Motor neuron (in vitro differentiated cells): ENCODE measurements around the gene TTN. TPM values are rescaled to one million over a fixed set of nuclear protein-coding genes. Genes with fewer than 3 reads are reported as not detected.

Experiments used
- ATAC-seq, 8 experiments: fragments of 200-7000 bp; cut with Tn5 transposase; replicated peaks in 6 of 8; 2 replicates each; pipeline ENCODE4 v1.8.0; 2021; ENCODE audit warnings: mild to moderate bottlenecking in 8 of 8, moderate library complexity in 8 of 8
- H3K27ac ChIP-seq, 2 donors: fragments of 250-450 bp; sonication (Bioruptor Pico); 2 replicates each; pipeline ENCODE4 v1.9.0; 2021; ENCODE audit warnings: antibody characterized with exemption in 2 of 2, mild to moderate bottlenecking in 2 of 2, moderate library complexity in 1 of 2
- H3K4me1 ChIP-seq, 2 donors: fragments of 250-450 bp; sonication (Bioruptor Pico); replicated peaks in 1 of 2; 2 replicates each; pipeline ENCODE4 v1.6.1; 2021; ENCODE audit warnings: antibody characterized with exemption in 2 of 2, mild to moderate bottlenecking in 2 of 2, moderate library complexity in 1 of 2
- H3K4me3 ChIP-seq, 5 donors: fragments of 250-450 bp; sonication (Bioruptor Pico); 2 replicates each; pipeline ENCODE4 v1.9.0; 2021; ENCODE audit warnings: antibody characterized with exemption in 5 of 5, mild to moderate bottlenecking in 5 of 5, moderate library complexity in 4 of 5
- WGBS, 10 experiments: fragments of 450-650 bp; shearing (Covaris generic); methylation state at CpG; one replicate each; pipeline ENCODE4 v1.0.0; 2022; 5-methylcytosine and 5-hydroxymethylcytosine counted together
- in situ Hi-C, 9 experiments: fragments of 400-800 bp; cut with MboI; loops; one replicate each; pipeline ENCODE4 v1.15.0; 2021; ENCODE audit warnings: low sequenced_read_pairs in 9 of 9, low pct_unique_long_range_greater_than_20kb in 2 of 9; ENCODE audit not compliant: unreplicated experiment in 9 of 9
- total RNA-seq, 8 experiments: library from RNA; unstranded; fragments of 300-600 nt; gene quantifications; 2 replicates each; pipeline versions ENCODE4 v1.2.3 to v1.2.4, GENCODE V29; 2022

The TTN gene
- total RNA-seq, 8 experiments from 2014 or later = 0.27 to 2.1 (median 0.90) TPM

- H3K4me1 ChIP-seq = no peaks in the 10 kb centered on the region
- H3K4me3 ChIP-seq = no peak overlapping the region
- H3K27ac ChIP-seq = no peak overlapping the region
- no peak for ATAC-seq
- WGBS, 10 experiments = 17 to 95% (median 78%) methylated on average over 1 to 2 of the region's 2 CpGs; no CpG with 5 or more reads in 3 of the 10 experiments
- in situ Hi-C loops = no loop called here
These were observed 217.9 kb downstream of the TTN start for GRCh38 chr2:178589335-178589734.

GRCh38 chr2:178584666-178585065 lies 222.6 kb downstream of the TTN start:
- in situ Hi-C loops = no loop called here

GRCh38 chr2:178579006-178579405 lies 228.2 kb downstream of the TTN start:
- Histone ChIP-seq H3K27ac (no peak overlapping the region), H3K4me1 (no peaks in the 10 kb centered on the region), H3K4me3 (no peak overlapping the region)
- in situ Hi-C loops = no loop called here
- no peak for ATAC-seq
- 33 to 100% (median 85%) methylated on average over 1 to 3 of the region's 3 CpGs; no CpG with 5 or more reads in 2 of the 10 experiments for WGBS, 10 experiments

More at GRCh38 chr2:178584666-178585065, 222.6 kb downstream of the TTN start:
- ATAC-seq = no peak
- 63 to 100% (median 92%) methylated on average over 1 to 6 of the region's 10 CpGs; no CpG with 5 or more reads in 2 of the 10 experiments for WGBS, 10 experiments
- Histone ChIP-seq H3K4me3 (no peak overlapping the region), H3K4me1 (no peaks in the 10 kb centered on the region), H3K27ac (no peak overlapping the region)

GRCh38 chr2:178574789-178575188 lies 232.4 kb downstream of the TTN start:
- Histone ChIP-seq H3K4me3 (no peak overlapping the region), H3K27ac (no peak overlapping the region), H3K4me1 (no peaks in the 10 kb centered on the region)
- WGBS, 10 experiments = 33 to 100% (median 88%) methylated on average over 1 to 7 of the region's 7 CpGs; no CpG with 5 or more reads in 2 of the 10 experiments
- ATAC-seq = no peak
- in situ Hi-C loops = no loop called here

GRCh38 chr2:178568227-178568626 lies 239.0 kb downstream of the TTN start:
- Histone ChIP-seq H3K4me3 (no peak overlapping the region), H3K4me1 (no peaks in the 10 kb centered on the region), H3K27ac (no peak overlapping the region)
- no peak for ATAC-seq
- in situ Hi-C loops = no loop called here
- 75 to 100% (median 86%) methylated on average over 1 to 4 of the region's 4 CpGs; no CpG with 5 or more reads in 1 of the 10 experiments for WGBS, 10 experiments

GRCh38 chr2:178553047-178553446 lies 254.2 kb downstream of the TTN start:
- 0 to 86% (median 40%) methylated on average over 1 to 2 of the region's 2 CpGs; no CpG with 5 or more reads in 3 of the 10 experiments for WGBS, 10 experiments
- Histone ChIP-seq H3K4me1 (no peaks in the 10 kb centered on the region), H3K27ac (no peak overlapping the region), H3K4me3 (no peak overlapping the region)
- in situ Hi-C loops = no loop called here
- peak in 2 of 8 experiments; percentile 79 to 84 for ATAC-seq

- ATAC-seq = no peak
- in situ Hi-C loops = no loop called here
- 39 to 88% (median 79%) methylated on average over 1 to 2 of the region's 2 CpGs for WGBS, 10 experiments
- no peaks in the 10 kb centered on the region for H3K4me1 ChIP-seq
- H3K4me3 ChIP-seq = no peak overlapping the region
- H3K27ac ChIP-seq = no peak overlapping the region
These were observed 256.9 kb downstream of the TTN start for GRCh38 chr2:178550352-178550751.

- Histone ChIP-seq H3K4me3 (no peak overlapping the region), H3K27ac (no peak overlapping the region), H3K4me1 (no peaks in the 10 kb centered on the region)
- 68 to 100% (median 89%) methylated on average over 1 to 5 of the region's 5 CpGs for WGBS, 10 experiments
- ATAC-seq = no peak
- in situ Hi-C loops = no loop called here
These were observed 264.7 kb downstream of the TTN start for GRCh38 chr2:178542569-178542968.

- Histone ChIP-seq H3K27ac (no peak overlapping the region), H3K4me1 (no peaks in the 10 kb centered on the region), H3K4me3 (no peak overlapping the region)
- 86 to 97% (median 94%) methylated on average over 3 to 10 of the region's 12 CpGs; no CpG with 5 or more reads in 2 of the 10 experiments for WGBS, 10 experiments
- in situ Hi-C loops = no loop called here
- ATAC-seq = no peak
These were observed 265.1 kb downstream of the TTN start for GRCh38 chr2:178542161-178542560.

GRCh38 chr2:178536037-178536436 lies 271.2 kb downstream of the TTN start:
- no peak overlapping the region for H3K4me3 ChIP-seq
- in situ Hi-C loops = no loop called here
- no peaks in the 10 kb centered on the region for H3K4me1 ChIP-seq
- H3K27ac ChIP-seq = no peak overlapping the region
- WGBS, 10 experiments = 65 to 98% (median 87%) methylated on average over 2 to 4 of the region's 4 CpGs; no CpG with 5 or more reads in 1 of the 10 experiments
- ATAC-seq = no peak

GRCh38 chr2:178531168-178531567 lies 276.1 kb downstream of the TTN start:
- H3K4me1 ChIP-seq = no peaks in the 10 kb centered on the region
- no peak for ATAC-seq
- in situ Hi-C loops = no loop called here
- WGBS, 10 experiments = 86 to 100% (median 93%) methylated on average over 4 to 12 of the region's 12 CpGs; no CpG with 5 or more reads in 1 of the 10 experiments
- H3K4me3 ChIP-seq = no peak overlapping the region
- H3K27ac ChIP-seq = no peak overlapping the region

- no peak for ATAC-seq
- Histone ChIP-seq H3K4me1 (no peaks in the 10 kb centered on the region), H3K4me3 (no peak overlapping the region), H3K27ac (no peak overlapping the region)
- WGBS, 10 experiments = 61 to 100% (median 93%) methylated on average over 2 to 8 of the region's 8 CpGs; no CpG with 5 or more reads in 3 of the 10 experiments
- in situ Hi-C loops = no loop called here
These were observed 276.5 kb downstream of the TTN start for GRCh38 chr2:178530625-178531142.

- H3K4me1 ChIP-seq = no peaks in the 10 kb centered on the region
- no peak for ATAC-seq
- no peak overlapping the region for H3K27ac ChIP-seq
- in situ Hi-C loops = no loop called here
- H3K4me3 ChIP-seq = no peak overlapping the region
- WGBS, 10 experiments = 57 to 100% (median 85%) methylated on average over 1 to 2 of the region's 2 CpGs
These were observed 277.1 kb downstream of the TTN start for GRCh38 chr2:178530131-178530530.

GRCh38 chr2:178529194-178529593 lies 278.0 kb downstream of the TTN start:
- Histone ChIP-seq H3K27ac (no peak overlapping the region), H3K4me1 (no peaks in the 10 kb centered on the region), H3K4me3 (no peak overlapping the region)
- no peak for ATAC-seq
- in situ Hi-C loops = no loop called here
- WGBS, 10 experiments = 57 to 100% (median 94%) methylated on average over 1 to 2 of the region's 2 CpGs
